Heart left ventricle (tissue), 13 donors: ENCODE results near the gene SYT12.

Source experiments
- CTCF ChIP-seq, 12 donors: fragments of 200-600 bp; sonication (generic) in 4 of 12; IDR thresholded peaks; one replicate each; pipeline versions ENCODE4 v1.5.0 to v1.8.0; 2018 to 2022; ENCODE audit warnings: antibody characterized with exemption in 12 of 12, mild to moderate bottlenecking in 5 of 12
- POLR2A ChIP-seq, 2 donors: fragments of 450-650 bp; IDR thresholded peaks; one replicate each; pipeline ENCODE4 v1.6.1; 2017; ENCODE audit warnings: antibody characterized with exemption in 2 of 2, mild to moderate bottlenecking in 2 of 2, moderate library complexity in 2 of 2
- donor health status: ischemic (EF 13 %, LVEDD 7.1; RV severe dilation, severe dysfunction).
- donor health status: DM: no; HTN: yes; CAD: no.
- donor health status: DM: no; HTN: no; CAD: no.
- donor health status: ischemic (EF 25% LVEDD 6.9; RV normal size, moderate dysfunction).
- donor health status: ischemic (EF 25% LVEDD 5.7; RV mildly dilated, moderate dysfunction).
- donor health status: ischemic (EF 35%, LVEDD 5.7; RV mildly dilated, moderate dysfunction).
- donor health status: nonischemic (EF 11% LVEDD 7.7; RV severe dilation, severe dysfunction).
- donor health status: DM: yes; HTN: yes; CAD: no.
- donor health status: PGD.
- donor health status: ischemic (EF 29% LVEDD 5.4; RV normal size, mild dysfunction).
- donor health status: nonischemic (EF 23%, LVEDD 6.1; RV moderate dilation, normal function).

GRCh38 chr11:67032830-67033551, 10.1 kb downstream of the SYT12 start:
- TF ChIP-seq POLR2A (IDR thresholded peaks at IDR 0.05) (no peak), CTCF (IDR thresholded peaks at IDR 0.05) (no peak)
